ENCODE results near the gene ADGRG1. TPM values are rescaled to one million over a fixed set of nuclear protein-coding genes. Genes with fewer than 3 reads are reported as not detected.

The ADGRG1 gene
- polyA plus RNA-seq, 1 of the 3 experiments (the other 2 are of a cell fraction): 7.4 TPM

DNA sequence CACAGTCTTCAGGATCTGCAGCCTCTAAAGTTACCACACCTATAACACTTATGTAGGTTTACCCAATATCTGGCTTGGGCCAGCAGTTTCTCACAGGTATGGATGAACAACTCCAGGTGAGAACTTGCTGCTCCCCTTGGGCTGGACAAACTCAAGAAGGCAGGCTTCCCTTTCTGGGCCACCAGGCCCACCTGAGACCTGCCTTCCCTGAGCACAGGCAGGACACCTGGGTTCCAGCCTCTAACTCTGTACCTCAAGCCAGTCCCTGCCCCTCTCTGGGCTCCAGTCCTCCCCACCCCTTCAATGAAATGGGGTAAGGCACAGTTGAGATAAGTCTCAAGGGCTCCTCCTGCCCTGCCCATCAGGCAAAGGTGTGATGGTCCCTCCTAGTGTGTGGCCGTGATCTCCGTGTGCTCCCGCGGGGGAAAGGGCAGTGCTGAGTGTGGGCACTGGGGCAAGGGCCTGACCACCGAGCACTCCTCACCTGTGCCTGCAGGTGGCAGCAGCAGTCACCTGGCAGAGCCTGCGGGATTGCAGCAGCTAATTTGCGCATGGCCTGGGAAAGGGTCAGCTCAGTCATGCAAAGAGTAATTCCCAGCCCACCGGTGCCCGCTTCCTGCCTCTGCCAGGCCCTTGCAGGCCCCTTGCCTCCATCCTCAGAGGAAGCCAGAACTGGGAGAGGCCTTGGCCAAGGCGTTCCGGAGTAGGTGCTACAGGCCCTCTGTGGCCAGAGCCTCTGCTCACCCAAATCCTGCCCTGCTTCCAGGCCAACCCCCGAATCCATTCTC, 28.2 kb upstream of the ADGRG1 start:
- DNase-seq: peak; percentile 67
- H3K4me1 ChIP-seq (ENCODE audit: control insufficient read depth in 1 of 2, insufficient read depth in 2 of 2, low read depth in 1 of 2, low read length in 1 of 2): peaks cover 3% of the 10 kb centered on the region in 2 experiments; a peak in 1 of 4 replicates
- no peaks in the 10 kb centered on the region for H3K27me3 ChIP-seq (ENCODE audit: insufficient read depth)
- no peaks in the 10 kb centered on the region for H3K9me2 ChIP-seq
- no peak overlapping the region for H3K9ac ChIP-seq
- H3F3A ChIP-seq (replicated peaks; ENCODE audit: insufficient read depth): no peaks in the 10 kb centered on the region
- H3K4me3 ChIP-seq (ENCODE audit: low read depth in 2 of 2, low read length in 1 of 2): no peak overlapping the region
- 54% methylated on average over 8 of the region's 12 CpGs for WGBS (ENCODE audit: low lambda C conversion rate)
- no peaks in the 10 kb centered on the region for H3K36me3 ChIP-seq (replicated peaks in 1 of 2; ENCODE audit: control insufficient read depth in 1 of 2, insufficient read depth in 2 of 2, low read length in 1 of 2)
- no peaks in the 10 kb centered on the region for H3K79me2 ChIP-seq (ENCODE audit: insufficient read depth)
- no peak overlapping the region for H3K27ac ChIP-seq (ENCODE audit: low read depth in 2 of 2, low read length in 1 of 2)
- POLR2A ChIA-PET: no interaction called here
- H2AFZ ChIP-seq (ENCODE audit: low read depth): no peak overlapping the region
- CTCF ChIA-PET: interaction anchor here (0.6 to 10.0 kb wide), 20 partner anchors 9 to 119 kb away, joined by 3 to 95 read pairs (median 5); partner anchors contain the start of gene ADGRG1
- TF ChIP-seq FOSL2 (IDR thresholded peaks at IDR 0.05; ENCODE audit: borderline replicate concordance, low read depth) (no peak), FOXM1 (IDR thresholded peaks at IDR 0.05; ENCODE audit: low read depth) (no peak), RFX5 (IDR thresholded peaks at IDR 0.05; ENCODE audit: low read length) (no peak), POLR2AphosphoS5 (IDR thresholded peaks at IDR 0.05; ENCODE audit: low read depth, low read length) (no peak), SMC3 (IDR thresholded peaks at IDR 0.05; ENCODE audit: low read depth, low read length) (peak; percentile 72), GABPA (IDR thresholded peaks at IDR 0.05; ENCODE audit: low read depth) (no peak), MXI1 (IDR thresholded peaks at IDR 0.05; ENCODE audit: low read depth, low read length) (no peak), RAD21 (IDR thresholded peaks at IDR 0.05; ENCODE audit: low read length) (peak; percentile 68)
- TF ChIP-seq, protein P1, sequence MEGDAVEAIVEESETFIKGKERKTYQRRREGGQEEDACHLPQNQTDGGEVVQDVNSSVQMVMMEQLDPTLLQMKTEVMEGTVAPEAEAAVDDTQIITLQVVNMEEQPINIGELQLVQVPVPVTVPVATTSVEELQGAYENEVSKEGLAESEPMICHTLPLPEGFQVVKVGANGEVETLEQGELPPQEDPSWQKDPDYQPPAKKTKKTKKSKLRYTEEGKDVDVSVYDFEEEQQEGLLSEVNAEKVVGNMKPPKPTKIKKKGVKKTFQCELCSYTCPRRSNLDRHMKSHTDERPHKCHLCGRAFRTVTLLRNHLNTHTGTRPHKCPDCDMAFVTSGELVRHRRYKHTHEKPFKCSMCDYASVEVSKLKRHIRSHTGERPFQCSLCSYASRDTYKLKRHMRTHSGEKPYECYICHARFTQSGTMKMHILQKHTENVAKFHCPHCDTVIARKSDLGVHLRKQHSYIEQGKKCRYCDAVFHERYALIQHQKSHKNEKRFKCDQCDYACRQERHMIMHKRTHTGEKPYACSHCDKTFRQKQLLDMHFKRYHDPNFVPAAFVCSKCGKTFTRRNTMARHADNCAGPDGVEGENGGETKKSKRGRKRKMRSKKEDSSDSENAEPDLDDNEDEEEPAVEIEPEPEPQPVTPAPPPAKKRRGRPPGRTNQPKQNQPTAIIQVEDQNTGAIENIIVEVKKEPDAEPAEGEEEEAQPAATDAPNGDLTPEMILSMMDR (IDR thresholded peaks at IDR 0.05): peak; percentile 68
- TF ChIP-seq, protein P2, sequence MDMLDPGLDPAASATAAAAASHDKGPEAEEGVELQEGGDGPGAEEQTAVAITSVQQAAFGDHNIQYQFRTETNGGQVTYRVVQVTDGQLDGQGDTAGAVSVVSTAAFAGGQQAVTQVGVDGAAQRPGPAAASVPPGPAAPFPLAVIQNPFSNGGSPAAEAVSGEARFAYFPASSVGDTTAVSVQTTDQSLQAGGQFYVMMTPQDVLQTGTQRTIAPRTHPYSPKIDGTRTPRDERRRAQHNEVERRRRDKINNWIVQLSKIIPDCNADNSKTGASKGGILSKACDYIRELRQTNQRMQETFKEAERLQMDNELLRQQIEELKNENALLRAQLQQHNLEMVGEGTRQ (IDR thresholded peaks at IDR 0.05; ENCODE audit: borderline replicate concordance, low read depth, low read length): no peak
- H3K4me2 ChIP-seq: no peak overlapping the region
- H4K20me1 ChIP-seq (ENCODE audit: insufficient read depth): no peaks in the 10 kb centered on the region
- H3K9me3 ChIP-seq: peaks cover 5% of the 10 kb centered on the region

DNA sequence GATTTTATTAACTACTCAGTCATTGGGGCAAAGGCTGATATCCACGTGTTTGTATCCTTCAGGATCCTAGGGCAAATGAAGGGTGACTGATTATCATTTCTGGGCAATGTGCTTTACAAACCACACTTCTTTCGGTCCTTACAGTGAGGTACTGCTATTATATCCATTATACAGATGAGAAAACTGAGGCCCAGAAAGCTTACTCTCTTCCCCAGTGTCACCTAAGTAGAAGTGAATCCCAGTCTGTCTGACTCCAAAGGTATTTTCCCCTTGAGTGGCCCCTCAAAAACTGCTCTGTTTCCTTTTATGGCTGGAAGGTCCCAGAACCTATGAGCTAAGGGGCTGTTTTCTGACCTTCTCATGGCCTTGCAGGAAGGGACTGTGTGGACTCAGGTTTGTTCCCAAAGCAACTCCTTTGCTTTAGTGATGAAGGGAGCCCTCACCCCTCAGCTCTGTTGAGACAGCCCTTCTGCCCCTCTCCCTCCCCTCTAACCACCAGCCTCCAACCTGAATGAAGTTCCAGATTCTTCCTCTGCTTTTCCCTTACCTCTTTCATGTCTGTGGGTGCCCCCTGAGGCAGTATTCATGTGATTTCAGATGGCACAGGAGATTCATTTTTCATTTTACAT, 27.4 kb upstream of the ADGRG1 start:
- no peak for DNase-seq
- 55% methylated on average over 2 of the region's 2 CpGs for WGBS (ENCODE audit: low lambda C conversion rate)

More for the DNA sequence above, 27.4 kb upstream of the ADGRG1 start:
- Histone ChIP-seq H3K27ac (ENCODE audit: low read depth in 2 of 2, low read length in 1 of 2) (no peak overlapping the region), H2AFZ (ENCODE audit: low read depth) (no peak overlapping the region), H3K9me3 (peaks cover 5% of the 10 kb centered on the region), H3K4me3 (ENCODE audit: low read depth in 2 of 2, low read length in 1 of 2) (no peak overlapping the region), H3K9me2 (no peaks in the 10 kb centered on the region), H3K27me3 (ENCODE audit: insufficient read depth) (no peaks in the 10 kb centered on the region), H3K4me1 (ENCODE audit: control insufficient read depth in 1 of 2, insufficient read depth in 2 of 2, low read depth in 1 of 2, low read length in 1 of 2) (peaks cover 3% of the 10 kb centered on the region in 2 experiments; a peak in 1 of 4 replicates), H3F3A (replicated peaks; ENCODE audit: insufficient read depth) (no peaks in the 10 kb centered on the region), H3K79me2 (ENCODE audit: insufficient read depth) (no peaks in the 10 kb centered on the region), H3K36me3 (replicated peaks in 1 of 2; ENCODE audit: control insufficient read depth in 1 of 2, insufficient read depth in 2 of 2, low read length in 1 of 2) (no peaks in the 10 kb centered on the region), H3K9ac (no peak overlapping the region), H4K20me1 (ENCODE audit: insufficient read depth) (no peaks in the 10 kb centered on the region), H3K4me2 (no peak overlapping the region)
- ChIA-PET CTCF (interaction anchor here (0.6 to 10.0 kb wide), 19 partner anchors 9 to 118 kb away, joined by 3 to 95 read pairs (median 5); partner anchors contain the start of gene ADGRG1), POLR2A (no interaction called here)
- TF ChIP-seq, protein P3, sequence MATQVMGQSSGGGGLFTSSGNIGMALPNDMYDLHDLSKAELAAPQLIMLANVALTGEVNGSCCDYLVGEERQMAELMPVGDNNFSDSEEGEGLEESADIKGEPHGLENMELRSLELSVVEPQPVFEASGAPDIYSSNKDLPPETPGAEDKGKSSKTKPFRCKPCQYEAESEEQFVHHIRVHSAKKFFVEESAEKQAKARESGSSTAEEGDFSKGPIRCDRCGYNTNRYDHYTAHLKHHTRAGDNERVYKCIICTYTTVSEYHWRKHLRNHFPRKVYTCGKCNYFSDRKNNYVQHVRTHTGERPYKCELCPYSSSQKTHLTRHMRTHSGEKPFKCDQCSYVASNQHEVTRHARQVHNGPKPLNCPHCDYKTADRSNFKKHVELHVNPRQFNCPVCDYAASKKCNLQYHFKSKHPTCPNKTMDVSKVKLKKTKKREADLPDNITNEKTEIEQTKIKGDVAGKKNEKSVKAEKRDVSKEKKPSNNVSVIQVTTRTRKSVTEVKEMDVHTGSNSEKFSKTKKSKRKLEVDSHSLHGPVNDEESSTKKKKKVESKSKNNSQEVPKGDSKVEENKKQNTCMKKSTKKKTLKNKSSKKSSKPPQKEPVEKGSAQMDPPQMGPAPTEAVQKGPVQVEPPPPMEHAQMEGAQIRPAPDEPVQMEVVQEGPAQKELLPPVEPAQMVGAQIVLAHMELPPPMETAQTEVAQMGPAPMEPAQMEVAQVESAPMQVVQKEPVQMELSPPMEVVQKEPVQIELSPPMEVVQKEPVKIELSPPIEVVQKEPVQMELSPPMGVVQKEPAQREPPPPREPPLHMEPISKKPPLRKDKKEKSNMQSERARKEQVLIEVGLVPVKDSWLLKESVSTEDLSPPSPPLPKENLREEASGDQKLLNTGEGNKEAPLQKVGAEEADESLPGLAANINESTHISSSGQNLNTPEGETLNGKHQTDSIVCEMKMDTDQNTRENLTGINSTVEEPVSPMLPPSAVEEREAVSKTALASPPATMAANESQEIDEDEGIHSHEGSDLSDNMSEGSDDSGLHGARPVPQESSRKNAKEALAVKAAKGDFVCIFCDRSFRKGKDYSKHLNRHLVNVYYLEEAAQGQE (IDR thresholded peaks at IDR 0.05; ENCODE audit: low read depth, low read length): no peak
- no peak for TF ChIP-seq GATA2 (CRISPR knock-in tag; IDR thresholded peaks at IDR 0.05)
- no peak for TF ChIP-seq FOXM1 (IDR thresholded peaks at IDR 0.05; ENCODE audit: low read depth)
- no peak for TF ChIP-seq YY1 (IDR thresholded peaks at IDR 0.05; ENCODE audit: low read depth)
- TF ChIP-seq TEAD4 (IDR thresholded peaks at IDR 0.05; ENCODE audit: borderline replicate concordance, insufficient read depth): no peak
- TF ChIP-seq NRF1 (IDR thresholded peaks at IDR 0.05; ENCODE audit: low read depth, low read length): no peak
- TF ChIP-seq GABPA (IDR thresholded peaks at IDR 0.05; ENCODE audit: low read depth): no peak
- no peak for TF ChIP-seq TCF12 (IDR thresholded peaks at IDR 0.05)
- TF ChIP-seq MXI1 (IDR thresholded peaks at IDR 0.05; ENCODE audit: low read depth, low read length): no peak
- no peak for TF ChIP-seq RFX5 (IDR thresholded peaks at IDR 0.05; ENCODE audit: low read length)
